GM19025 (cell line): Measurements from ENCODE around the gene PCNX3.
A peak's percentile ranks its signal among the peaks of the same experiment; 100 is the strongest.

ENCODE experiments used
- ATAC-seq: cut with Tn5 transposase; IDR thresholded peaks from one replicate; pipeline ENCODE4 v1.9.1; 2021; ENCODE audit warnings: mild to moderate bottlenecking, low read depth, moderate library complexity; ENCODE audit not compliant: unreplicated experiment

The PCNX3 gene

GRCh38 chr11:65596520-65596919, 19.1 kb upstream of the PCNX3 start:
- no peak for ATAC-seq

- no peak for ATAC-seq
Measured at GRCh38 chr11:65598258-65598699, 17.3 kb upstream of the PCNX3 start.

- no peak for ATAC-seq
Measured at GRCh38 chr11:65599216-65599954, 16.2 kb upstream of the PCNX3 start.

- no peak for ATAC-seq
Measured at GRCh38 chr11:65599955-65600246, 15.7 kb upstream of the PCNX3 start.

GRCh38 chr11:65604258-65604657, 11.3 kb upstream of the PCNX3 start:
- ATAC-seq = no peak

GRCh38 chr11:65606876-65607613, 8.5 kb upstream of the PCNX3 start:
- ATAC-seq = no peak

- ATAC-seq = no peak
Measured at GRCh38 chr11:65607614-65608426, 7.8 kb upstream of the PCNX3 start.

GRCh38 chr11:65609229-65609628, 6.3 kb upstream of the PCNX3 start:
- no peak for ATAC-seq

- ATAC-seq = no peak
Measured at GRCh38 chr11:65609665-65610064, 5.9 kb upstream of the PCNX3 start.

- no peak for ATAC-seq
Measured at GRCh38 chr11:65610404-65610803, 5.2 kb upstream of the PCNX3 start.

GRCh38 chr11:65611028-65611757, 4.4 kb upstream of the PCNX3 start:
- ATAC-seq = no peak

- no peak for ATAC-seq
Measured at GRCh38 chr11:65611758-65612603, 3.6 kb upstream of the PCNX3 start.

GRCh38 chr11:65612691-65613090, 2.9 kb upstream of the PCNX3 start:
- no peak for ATAC-seq

GRCh38 chr11:65613091-65613928, 2.3 kb upstream of the PCNX3 start:
- no peak for ATAC-seq

- ATAC-seq = peak; percentile 0
Measured at GRCh38 chr11:65615950-65616574, 486 bp downstream of the PCNX3 start.

- ATAC-seq = no peak
Measured at GRCh38 chr11:65616575-65617001, 1.0 kb downstream of the PCNX3 start.

- no peak for ATAC-seq
Measured at GRCh38 chr11:65617136-65617850, 1.7 kb downstream of the PCNX3 start.
